ENCODE results near the gene SLC24A3.

Gene SLC24A3

GRCh38 chr20:19426356-19426755, 213.9 kb downstream of the SLC24A3 start:
- DNase-seq (ENCODE audit: low read depth in 2 of 2) = no peak

- DNase-seq (ENCODE audit: low read depth in 2 of 2) = no peak
Measured at GRCh38 chr20:19427480-19427879, 215.0 kb downstream of the SLC24A3 start.

- no peak for DNase-seq (ENCODE audit: low read depth in 2 of 2)
Measured at GRCh38 chr20:19427913-19428312, 215.5 kb downstream of the SLC24A3 start.

GRCh38 chr20:19428324-19428723, 215.9 kb downstream of the SLC24A3 start:
- DNase-seq (ENCODE audit: low read depth in 2 of 2) = no peak

GRCh38 chr20:19429538-19429937, 217.1 kb downstream of the SLC24A3 start:
- no peak for DNase-seq (ENCODE audit: low read depth in 2 of 2)

GRCh38 chr20:19430641-19431315, 218.3 kb downstream of the SLC24A3 start:
- DNase-seq (ENCODE audit: low read depth in 2 of 2) = no peak

GRCh38 chr20:19431316-19431700, 218.9 kb downstream of the SLC24A3 start:
- DNase-seq (ENCODE audit: low read depth in 2 of 2) = no peak

GRCh38 chr20:19431906-19432305, 219.5 kb downstream of the SLC24A3 start:
- no peak for DNase-seq (ENCODE audit: low read depth in 2 of 2)

- DNase-seq (ENCODE audit: low read depth in 2 of 2) = no peak
Measured at GRCh38 chr20:19433371-19434350, 221.2 kb downstream of the SLC24A3 start.

GRCh38 chr20:19435316-19435715, 222.9 kb downstream of the SLC24A3 start:
- DNase-seq (ENCODE audit: low read depth in 2 of 2) = no peak

GRCh38 chr20:19435821-19436220, 223.4 kb downstream of the SLC24A3 start:
- no peak for DNase-seq (ENCODE audit: low read depth in 2 of 2)

- no peak for DNase-seq (ENCODE audit: low read depth in 2 of 2)
Measured at GRCh38 chr20:19438488-19438887, 226.0 kb downstream of the SLC24A3 start.

- no peak for DNase-seq (ENCODE audit: low read depth in 2 of 2)
Measured at GRCh38 chr20:19440660-19441527, 228.5 kb downstream of the SLC24A3 start.

- no peak for DNase-seq (ENCODE audit: low read depth in 2 of 2)
Measured at GRCh38 chr20:19446246-19446645, 233.8 kb downstream of the SLC24A3 start.

GRCh38 chr20:19448632-19449031, 236.2 kb downstream of the SLC24A3 start:
- no peak for DNase-seq (ENCODE audit: low read depth in 2 of 2)

- no peak for DNase-seq (ENCODE audit: low read depth in 2 of 2)
Measured at GRCh38 chr20:19449051-19449450, 236.6 kb downstream of the SLC24A3 start.

- no peak for DNase-seq (ENCODE audit: low read depth in 2 of 2)
Measured at GRCh38 chr20:19451231-19451922, 238.9 kb downstream of the SLC24A3 start.

- DNase-seq (ENCODE audit: low read depth in 2 of 2) = no peak
Measured at GRCh38 chr20:19451923-19452295, 239.5 kb downstream of the SLC24A3 start.

- DNase-seq (ENCODE audit: low read depth in 2 of 2) = no peak
Measured at GRCh38 chr20:19453410-19453809, 241.0 kb downstream of the SLC24A3 start.

- DNase-seq (ENCODE audit: low read depth in 2 of 2) = no peak
Measured at GRCh38 chr20:19453862-19454261, 241.4 kb downstream of the SLC24A3 start.

GRCh38 chr20:19456595-19457395, 244.4 kb downstream of the SLC24A3 start:
- DNase-seq (ENCODE audit: low read depth in 2 of 2) = no peak
